GM18858 (cell line): ENCODE measurements around the gene ATRNL1.
"Not testable (repeated sequence)": the region's sequence is repeated elsewhere in the genome, so short reads cannot be mapped to it uniquely, and the experiment has no call there.

Experiments
- ATAC-seq: cut with Tn5 transposase; IDR thresholded peaks from one replicate; pipeline ENCODE4 v1.9.1; 2021; ENCODE audit not compliant: unreplicated experiment

Gene ATRNL1

GRCh38 chr10:115417585-115418265, 324.6 kb downstream of the ATRNL1 start:
- peak; percentile 95 for ATAC-seq

GRCh38 chr10:115422624-115423023, 329.5 kb downstream of the ATRNL1 start:
- no peak for ATAC-seq

GRCh38 chr10:115427611-115428010, 334.4 kb downstream of the ATRNL1 start:
- ATAC-seq, result no peak

- no peak for ATAC-seq
Observed at GRCh38 chr10:115432188-115432819, 339.1 kb downstream of the ATRNL1 start.

- no peak for ATAC-seq
Observed at GRCh38 chr10:115436999-115437398, 343.8 kb downstream of the ATRNL1 start.

- ATAC-seq, result no peak
Observed at GRCh38 chr10:115441907-115442545, 348.9 kb downstream of the ATRNL1 start.

DNA sequence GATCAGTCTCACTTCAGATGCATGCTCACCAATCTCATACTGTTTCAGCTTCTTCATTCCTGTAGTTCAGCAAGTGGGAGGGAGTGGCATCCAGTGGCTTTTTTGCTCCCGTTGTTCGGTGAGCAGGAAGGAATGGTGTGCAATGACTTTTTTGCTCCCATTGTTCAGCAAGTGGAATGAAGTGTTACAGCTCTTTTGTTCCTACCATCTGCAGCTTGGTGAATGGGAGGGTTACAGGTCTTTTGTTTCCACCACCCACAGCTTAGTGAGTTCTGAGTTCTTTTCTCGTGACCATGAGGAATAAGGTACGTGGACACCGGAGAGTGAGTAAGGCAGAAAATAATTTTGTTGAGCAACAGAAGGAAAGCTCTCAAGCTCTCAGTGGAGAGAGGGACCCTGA, 363.6 kb downstream of the ATRNL1 start:
- ATAC-seq, result no peak

DNA sequence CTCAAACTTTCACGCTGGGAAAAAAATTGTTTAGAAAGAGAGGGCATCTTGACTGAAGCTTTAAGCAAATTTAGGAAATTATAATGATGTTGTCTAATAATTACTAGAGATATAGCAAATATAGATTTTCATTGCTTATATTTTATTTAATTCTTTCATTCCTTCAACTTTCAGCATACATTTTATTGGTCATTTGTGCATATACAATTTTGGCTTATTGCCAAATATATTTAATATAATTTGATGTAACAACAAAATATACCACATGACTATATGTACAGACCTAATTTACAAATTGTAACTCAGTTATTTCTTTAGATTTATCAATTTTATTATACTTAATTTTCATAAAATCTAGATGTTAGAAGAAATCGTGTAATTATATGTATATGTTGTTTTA, 390.1 kb downstream of the ATRNL1 start:
- no peak for ATAC-seq

GRCh38 chr10:115491526-115492140, 398.5 kb downstream of the ATRNL1 start:
- ATAC-seq, result no peak

GRCh38 chr10:115503546-115503945, 410.4 kb downstream of the ATRNL1 start:
- ATAC-seq, result no peak

GRCh38 chr10:115514895-115515294, 421.7 kb downstream of the ATRNL1 start:
- ATAC-seq, result no peak

DNA sequence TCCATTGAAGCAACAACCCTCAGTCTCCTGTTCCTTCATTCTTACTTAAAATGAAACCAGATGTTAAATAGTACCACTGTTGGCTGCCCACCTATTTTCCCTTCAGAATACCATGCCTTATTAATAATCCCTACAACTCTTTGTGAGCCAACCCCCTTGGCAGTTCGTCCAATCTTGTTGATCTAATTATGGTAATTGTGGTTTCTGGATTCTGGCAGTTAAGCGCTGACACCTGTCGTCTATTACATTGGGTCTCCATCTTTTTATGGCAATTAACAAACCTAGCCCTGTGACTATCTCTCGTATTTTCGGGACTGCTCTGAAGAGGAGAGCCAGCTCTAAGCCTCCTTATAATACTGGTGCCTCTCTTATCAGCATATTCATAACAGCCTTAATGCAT, 432.0 kb downstream of the ATRNL1 start:
- no peak for ATAC-seq

DNA sequence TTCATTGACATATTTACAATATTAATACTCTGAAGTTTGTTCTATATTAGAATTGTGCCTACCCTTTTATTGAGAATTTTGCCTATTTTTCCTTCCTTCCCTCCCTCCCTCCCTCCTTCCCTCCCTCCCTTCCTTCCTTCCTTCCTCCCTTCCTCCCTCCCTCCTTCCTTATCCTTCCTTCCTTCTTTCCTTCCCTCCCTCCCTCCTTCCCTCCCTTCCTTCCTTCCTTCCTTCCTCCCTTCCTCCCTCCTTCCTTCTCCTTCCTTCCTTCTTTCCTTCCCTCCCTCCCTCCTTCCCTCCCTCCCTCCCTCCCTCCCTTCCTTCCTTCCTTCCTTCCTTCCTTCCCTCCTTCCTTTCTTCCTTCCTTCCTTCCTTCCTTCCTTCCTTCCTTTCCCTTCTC, 434.5 kb downstream of the ATRNL1 start:
- ATAC-seq, result not testable (repeated sequence)

DNA sequence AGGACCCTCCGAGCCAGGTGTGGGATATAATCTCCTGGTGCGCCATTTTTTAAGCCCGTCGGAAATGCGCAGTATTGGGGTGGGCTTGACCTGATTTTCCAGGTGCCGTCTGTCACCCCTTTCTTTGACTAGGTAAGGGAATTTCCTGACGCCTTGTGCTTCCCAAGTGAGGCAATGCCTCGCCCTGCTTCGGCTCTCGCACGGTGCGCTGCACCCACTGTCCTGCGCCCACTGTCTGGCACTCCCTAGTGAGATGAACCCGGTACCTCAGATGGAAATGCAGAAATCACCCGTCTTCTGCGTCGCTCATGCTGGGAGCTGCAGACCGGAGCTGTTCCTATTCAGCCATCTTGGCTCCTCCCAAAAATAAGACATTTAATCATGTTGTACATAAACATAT, 443.2 kb downstream of the ATRNL1 start:
- ATAC-seq, result not testable (repeated sequence)

DNA sequence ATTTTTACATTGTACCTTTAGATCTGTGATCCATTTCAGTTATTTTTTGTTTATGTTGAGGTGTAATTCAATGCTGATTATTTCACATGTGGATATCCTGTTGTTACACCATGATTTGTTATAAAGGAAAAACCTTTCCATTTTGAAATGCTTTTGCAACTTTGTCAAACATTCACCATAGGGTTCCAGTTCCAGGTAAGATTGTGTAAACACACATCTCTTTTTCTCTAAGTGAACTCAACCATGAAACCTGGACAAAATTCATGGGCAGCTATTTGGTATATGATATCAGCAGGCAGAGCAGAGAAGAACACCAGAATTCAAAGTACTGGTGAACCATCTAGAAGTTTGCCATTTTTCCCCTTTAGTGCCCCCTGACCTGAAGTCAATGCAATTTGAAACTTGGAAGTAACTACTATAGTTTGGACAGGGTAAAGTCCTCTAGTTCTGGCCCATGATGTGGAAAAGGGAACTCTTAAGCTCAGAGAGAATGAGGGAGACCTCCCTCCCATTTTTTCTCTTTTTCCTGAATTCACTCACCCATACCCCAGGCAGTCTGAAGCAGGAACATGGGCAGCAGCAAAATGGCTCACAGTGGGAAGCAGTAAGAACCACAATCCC, 446.1 kb downstream of the ATRNL1 start:
- ATAC-seq, result no peak

DNA sequence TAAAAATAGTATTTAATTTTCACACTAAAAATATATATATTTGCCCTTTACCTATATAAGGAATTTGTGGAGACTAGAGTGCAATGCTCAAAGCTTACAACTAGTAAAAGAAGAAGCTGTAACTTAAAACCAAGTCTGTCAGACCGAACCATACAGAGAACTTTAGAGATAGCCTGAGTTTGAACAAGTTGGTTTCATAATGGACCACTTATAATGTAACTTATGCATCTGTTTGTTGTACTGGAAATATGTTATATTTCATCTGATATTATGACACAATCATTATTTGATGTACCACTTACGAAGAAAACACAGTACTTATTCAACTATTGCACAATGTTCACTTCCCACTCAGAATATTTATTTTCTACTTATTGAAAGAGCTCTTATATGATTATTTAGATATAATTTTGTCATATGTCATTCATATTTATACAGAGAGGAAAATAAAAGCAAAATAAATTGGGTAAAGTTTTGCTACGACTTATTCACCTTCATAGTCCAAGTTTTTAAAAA, 462.8 kb downstream of the ATRNL1 start:
- no peak for ATAC-seq

GRCh38 chr10:115558252-115558651, 465.1 kb downstream of the ATRNL1 start:
- no peak for ATAC-seq

- ATAC-seq, result no peak
Observed at GRCh38 chr10:115566867-115567266, 473.7 kb downstream of the ATRNL1 start.

GRCh38 chr10:115572740-115573455, 479.7 kb downstream of the ATRNL1 start:
- ATAC-seq, result no peak

DNA sequence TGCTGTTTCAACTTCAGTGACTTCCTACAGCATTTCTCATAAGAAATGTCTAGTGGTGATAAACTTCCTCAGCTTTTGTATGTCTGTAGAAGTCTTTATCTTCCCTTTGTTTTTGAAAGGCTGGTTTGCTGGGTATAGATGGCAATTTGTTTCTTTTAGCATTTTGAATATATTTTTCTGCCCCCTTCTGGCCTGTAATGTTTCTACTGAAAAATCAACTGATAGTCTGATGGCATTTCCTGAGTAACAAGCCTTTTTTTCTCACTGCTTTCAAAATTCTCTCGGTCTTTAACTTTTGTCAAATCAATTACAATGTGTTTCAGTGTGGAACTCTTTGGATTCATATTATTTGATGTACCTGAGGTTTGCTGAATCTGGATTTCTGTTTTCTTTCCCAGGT, 487.1 kb downstream of the ATRNL1 start:
- ATAC-seq, result no peak

DNA sequence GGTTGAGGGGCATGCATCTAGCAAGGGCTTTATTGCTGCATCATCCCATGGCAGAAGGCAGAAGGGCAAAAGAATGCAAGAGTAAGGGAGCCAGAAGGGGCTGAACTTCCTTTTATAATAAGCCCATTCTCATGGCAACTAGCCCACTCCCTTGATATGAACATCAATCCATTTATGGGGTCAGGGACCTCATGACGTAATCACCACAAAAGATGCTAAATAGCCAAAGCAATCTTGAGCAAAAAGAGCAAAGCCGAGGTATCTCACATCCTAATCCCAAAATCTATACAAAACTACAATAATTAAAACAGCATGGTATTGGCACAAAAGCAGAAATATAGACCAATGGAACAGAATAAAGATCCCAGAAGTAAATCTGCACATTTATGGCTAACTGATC, 499.9 kb downstream of the ATRNL1 start:
- no peak for ATAC-seq
